Stimulated activated CD8-positive, alpha-beta memory T cell treated with anti-CD3 and anti-CD28 coated beads, Interleukin-7, amount 100 ng/mL, for 4 hours (primary cell): Measurements from ENCODE around the gene UNC80.

Experiments
- DNase-seq, 2 donors: peaks; one replicate each; pipeline ENCODE4 v3.0.0-alpha.2; 2020; ENCODE audit warnings: low read depth in 2 of 2

UNC80 gene

GRCh38 chr2:209913786-209914345 is 142.2 kb downstream of the UNC80 start:
- no peak for DNase-seq

- no peak for DNase-seq
Observed at GRCh38 chr2:209917154-209917771, 145.6 kb downstream of the UNC80 start.

- DNase-seq: no peak
Observed at GRCh38 chr2:209918251-209918650, 146.6 kb downstream of the UNC80 start.

GRCh38 chr2:209922116-209922515 is 150.5 kb downstream of the UNC80 start:
- DNase-seq: no peak

- DNase-seq: no peak
Observed at GRCh38 chr2:209929369-209929768, 157.7 kb downstream of the UNC80 start.

GRCh38 chr2:209933499-209934483 is 162.2 kb downstream of the UNC80 start:
- DNase-seq: no peak

GRCh38 chr2:209936106-209936666 is 164.6 kb downstream of the UNC80 start:
- no peak for DNase-seq

GRCh38 chr2:209937893-209938292 is 166.3 kb downstream of the UNC80 start:
- DNase-seq: no peak

- no peak for DNase-seq
Observed at GRCh38 chr2:209938906-209939305, 167.3 kb downstream of the UNC80 start.

- DNase-seq: no peak
Observed at GRCh38 chr2:209940936-209941335, 169.3 kb downstream of the UNC80 start.

GRCh38 chr2:209942426-209942825 is 170.8 kb downstream of the UNC80 start:
- no peak for DNase-seq

GRCh38 chr2:209942936-209943605 is 171.4 kb downstream of the UNC80 start:
- DNase-seq: no peak

- DNase-seq: no peak
Observed at GRCh38 chr2:209943776-209944175, 172.1 kb downstream of the UNC80 start.

GRCh38 chr2:209946539-209946938 is 174.9 kb downstream of the UNC80 start:
- DNase-seq: no peak

GRCh38 chr2:209956271-209956670 is 184.6 kb downstream of the UNC80 start:
- DNase-seq: no peak

- no peak for DNase-seq
Observed at GRCh38 chr2:209958016-209958415, 186.4 kb downstream of the UNC80 start.

- DNase-seq: no peak
Observed at GRCh38 chr2:209960045-209960444, 188.4 kb downstream of the UNC80 start.

- DNase-seq: no peak
Observed at GRCh38 chr2:209960676-209961630, 189.3 kb downstream of the UNC80 start.

- no peak for DNase-seq
Observed at GRCh38 chr2:209965723-209966122, 194.1 kb downstream of the UNC80 start.

GRCh38 chr2:209969692-209970091 is 198.1 kb downstream of the UNC80 start:
- DNase-seq: no peak

- DNase-seq: no peak
Observed at GRCh38 chr2:209970271-209970670, 198.6 kb downstream of the UNC80 start.
